Stimulated activated CD8-positive, alpha-beta memory T cell treated with anti-CD3 and anti-CD28 coated beads, Interleukin-7, amount 100 ng/mL, for 24 hours (primary cell): ENCODE measurements around the gene ROR1.

Experiments
- DNase-seq: peaks from one replicate; pipeline ENCODE4 v3.0.0-alpha.2; 2020; ENCODE audit warnings: low read depth

Gene ROR1

DNA sequence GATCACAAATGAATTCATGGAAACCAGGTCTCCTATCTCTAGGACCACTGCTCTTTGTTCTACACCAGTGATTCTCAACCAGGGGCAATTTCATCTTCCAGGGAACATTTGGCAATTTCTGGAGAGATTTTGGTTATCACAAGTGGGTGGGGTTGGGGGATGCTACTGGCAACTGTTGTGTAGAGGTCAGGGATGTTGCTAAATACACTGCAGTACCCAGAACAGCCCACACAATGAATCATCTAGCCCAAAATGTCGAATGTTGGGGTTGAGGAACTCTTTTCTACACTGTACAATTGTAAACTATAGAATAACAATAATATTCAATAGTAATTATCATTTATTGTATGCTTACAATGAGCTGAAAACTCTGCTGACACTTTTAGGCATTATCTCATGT lies 373.9 kb downstream of the ROR1 start:
- DNase-seq, result no peak

DNA sequence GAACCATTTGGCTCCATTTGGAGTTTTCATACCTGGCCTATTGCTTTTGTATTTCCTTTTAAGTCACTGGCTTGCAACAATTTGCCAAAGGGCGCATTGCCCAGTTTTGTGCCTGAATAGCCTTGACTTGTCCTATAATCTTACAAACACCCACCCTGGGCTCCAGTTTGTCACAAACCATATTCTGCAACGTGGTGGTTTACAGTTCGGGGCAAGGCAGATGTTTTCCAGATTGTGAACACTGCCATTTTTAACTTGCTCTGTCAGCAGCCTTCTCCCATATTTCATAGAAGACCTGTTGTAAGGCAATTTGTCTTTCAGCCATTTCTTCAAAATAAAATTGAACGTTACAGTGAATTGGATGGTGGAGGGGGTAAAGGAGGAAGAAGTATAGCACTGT lies 376.4 kb downstream of the ROR1 start:
- DNase-seq, result no peak

DNA sequence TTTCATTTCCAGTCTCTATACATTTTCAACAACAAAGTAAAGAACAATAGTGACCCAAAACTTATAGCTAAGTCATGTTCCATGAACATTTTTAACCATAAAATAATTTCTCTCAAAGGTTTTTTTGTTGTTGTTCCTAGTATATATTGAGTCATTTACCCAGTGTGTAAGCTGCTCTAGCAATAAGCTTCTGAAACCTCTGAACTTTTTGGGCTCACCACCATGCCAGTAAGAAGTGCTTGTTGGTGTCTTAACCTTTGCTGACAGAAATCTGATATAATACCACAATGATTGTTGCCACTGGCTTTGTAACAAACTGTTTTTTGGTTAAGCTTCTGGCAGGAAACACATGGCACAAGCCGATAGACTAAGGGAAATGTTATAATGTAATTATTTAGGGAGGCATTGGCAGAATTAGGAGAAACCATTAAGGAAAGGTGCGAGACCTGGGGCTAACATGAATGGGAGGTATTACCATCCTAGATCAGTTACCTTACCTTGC lies 377.0 kb downstream of the ROR1 start:
- DNase-seq, result no peak

DNA sequence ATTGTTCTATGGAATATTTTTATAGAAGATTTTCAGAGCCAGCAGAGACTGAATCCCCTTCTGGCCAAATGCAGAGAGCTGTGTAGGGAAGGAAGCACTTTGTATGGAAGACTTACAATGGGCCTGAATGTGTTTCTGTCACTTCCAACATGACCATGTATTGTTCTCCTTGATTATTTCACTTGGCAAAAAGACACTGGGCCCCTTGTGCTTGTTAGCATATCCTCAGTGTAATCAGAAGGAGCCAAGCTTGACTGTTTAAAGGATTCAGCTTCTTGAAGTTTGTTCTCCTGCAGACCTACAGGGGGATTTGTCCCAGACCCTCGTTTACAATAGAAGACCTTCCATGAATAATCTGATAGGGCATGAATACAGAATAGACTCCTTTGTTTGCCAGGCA lies 381.5 kb downstream of the ROR1 start:
- no peak for DNase-seq

DNA sequence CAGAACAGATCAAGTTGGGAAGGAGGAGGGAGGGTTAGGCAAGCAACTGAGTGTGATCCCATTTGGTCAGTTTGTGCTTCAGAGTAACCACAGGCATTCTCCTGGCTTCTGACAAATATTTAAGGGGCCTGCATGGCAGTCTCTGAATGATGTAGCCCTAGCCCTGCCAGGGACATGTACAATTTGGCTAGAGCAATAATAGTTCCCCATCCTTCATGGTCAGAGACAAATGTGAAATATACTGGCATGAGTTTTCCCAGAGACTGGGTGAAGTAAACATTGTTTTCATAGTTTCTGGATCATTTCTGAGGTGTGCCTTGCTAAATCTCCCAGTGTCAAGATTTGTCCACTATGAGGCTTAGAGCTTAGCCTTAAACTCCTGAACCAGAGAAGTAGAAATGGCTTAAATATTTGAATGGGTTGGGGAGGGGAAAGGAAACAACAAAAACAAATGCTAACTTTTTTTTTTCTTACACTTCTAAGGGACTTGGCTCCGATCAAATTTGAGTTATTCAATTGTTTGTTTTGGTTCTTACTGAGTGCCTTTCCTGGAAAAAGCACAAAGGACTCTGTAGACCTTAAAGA lies 387.6 kb downstream of the ROR1 start:
- DNase-seq, result no peak

DNA sequence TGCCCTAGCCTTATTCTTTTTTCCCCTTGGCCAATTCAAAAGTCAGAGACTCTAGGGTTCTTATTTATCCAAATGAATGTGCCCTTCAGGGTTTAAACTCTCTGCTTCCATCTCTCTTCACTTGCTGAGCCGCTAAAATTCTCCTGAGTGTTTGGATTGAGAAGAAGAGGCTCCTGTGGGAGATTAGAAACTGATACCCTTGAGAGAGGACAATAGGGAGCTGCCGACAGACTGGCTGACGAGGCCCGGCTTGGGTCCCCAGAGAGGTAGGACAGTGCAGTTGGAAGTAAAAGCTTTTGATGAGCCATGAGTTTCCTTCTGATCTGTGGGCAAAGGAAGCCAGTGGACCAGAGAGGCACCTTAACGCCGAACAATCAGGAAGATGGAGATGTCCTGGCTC lies 388.3 kb downstream of the ROR1 start:
- DNase-seq, result no peak

DNA sequence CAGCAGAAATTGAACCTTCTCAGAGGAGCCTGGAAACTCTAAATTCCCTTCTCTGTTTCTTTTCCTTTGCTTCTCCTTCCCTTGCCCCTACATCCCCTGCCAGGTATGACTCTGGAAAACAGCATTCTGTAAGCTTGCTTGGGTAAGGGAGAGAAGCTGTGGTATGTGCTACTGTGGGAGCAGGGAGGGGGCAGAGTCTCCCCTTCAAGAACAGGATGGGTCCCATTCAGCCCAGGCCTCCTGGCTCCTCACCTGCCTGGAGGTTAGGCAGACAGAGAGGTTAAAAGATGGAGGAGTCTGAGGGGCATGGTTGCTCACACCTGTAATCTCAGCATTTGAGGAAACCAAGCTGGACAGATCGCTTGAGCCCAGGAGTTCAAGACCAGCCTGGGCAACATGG lies 389.0 kb downstream of the ROR1 start:
- no peak for DNase-seq

DNA sequence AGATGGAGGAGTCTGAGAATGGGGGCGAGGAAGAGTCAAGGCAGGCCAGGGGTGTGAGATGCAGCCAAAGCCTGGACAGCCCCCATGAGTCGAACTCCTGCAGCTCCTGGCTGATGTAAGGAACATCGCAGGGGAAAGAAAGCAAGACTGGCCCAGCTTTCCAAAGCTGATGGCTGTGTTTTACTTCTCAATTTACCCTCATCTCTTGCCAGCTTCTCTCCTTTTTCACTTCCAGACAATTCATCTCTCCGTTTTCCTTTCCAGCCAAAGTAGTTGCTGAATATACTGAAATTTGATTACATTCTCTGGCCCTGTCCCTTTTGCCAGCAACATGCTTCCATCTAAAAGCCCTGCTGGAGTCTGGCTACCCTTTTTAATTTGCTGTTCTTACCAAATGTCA lies 389.6 kb downstream of the ROR1 start:
- no peak for DNase-seq

DNA sequence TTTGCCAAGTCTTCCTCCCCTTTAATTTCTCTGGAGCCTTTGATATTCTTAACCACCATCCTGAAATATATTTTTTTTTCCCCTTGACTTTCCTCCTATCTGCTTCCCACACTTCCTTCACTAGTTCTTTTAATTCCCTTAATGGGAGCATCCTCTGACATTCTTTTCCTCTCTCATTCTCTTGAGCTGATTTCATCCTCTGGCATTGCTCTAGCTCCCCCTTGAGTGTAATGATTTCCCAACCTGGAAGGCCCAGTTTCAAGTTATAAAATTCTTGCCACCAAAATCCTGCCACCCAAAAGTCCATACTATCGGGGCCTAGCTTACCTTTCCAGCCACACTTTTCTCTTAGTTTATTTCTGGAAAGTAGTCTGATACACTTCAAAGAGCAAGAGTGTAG lies 390.2 kb downstream of the ROR1 start:
- DNase-seq, result no peak

DNA sequence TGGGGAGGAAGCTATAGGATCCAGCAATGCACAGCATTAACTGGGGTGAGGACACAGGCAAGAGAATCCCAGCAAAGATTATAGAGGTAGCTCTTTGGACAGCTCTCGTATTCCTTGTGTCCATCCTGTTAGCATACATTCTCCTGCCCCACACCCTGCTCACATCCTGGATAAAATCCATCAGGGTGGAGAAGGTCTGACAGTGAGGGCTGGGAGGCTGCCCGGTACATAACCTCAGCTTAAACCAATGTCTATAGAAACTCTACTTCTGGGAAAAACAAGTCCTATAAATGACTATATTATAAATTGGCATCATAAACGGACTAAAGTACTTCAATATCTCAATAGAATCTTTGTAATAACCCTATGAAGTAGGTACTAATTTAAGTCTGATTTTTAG lies 392.8 kb downstream of the ROR1 start:
- DNase-seq, result no peak

DNA sequence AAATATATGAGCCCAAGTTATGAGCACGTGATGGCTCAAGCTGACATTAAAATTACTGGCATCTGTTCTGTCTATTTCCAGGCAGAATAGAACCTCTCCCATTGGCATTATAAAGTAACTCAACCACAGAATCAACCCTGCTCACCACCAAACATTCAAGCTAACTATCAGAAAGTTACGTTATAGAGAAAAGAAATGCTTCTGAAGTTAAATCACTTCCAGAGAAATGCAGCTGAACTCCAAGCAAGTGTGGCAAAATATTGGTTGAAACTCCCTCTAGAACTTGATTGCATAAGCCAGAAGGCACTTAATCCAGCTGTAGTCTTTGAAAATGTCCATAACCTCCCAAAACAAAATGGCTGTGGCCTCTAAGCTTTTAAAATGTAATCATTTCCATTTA lies 393.4 kb downstream of the ROR1 start:
- no peak for DNase-seq

DNA sequence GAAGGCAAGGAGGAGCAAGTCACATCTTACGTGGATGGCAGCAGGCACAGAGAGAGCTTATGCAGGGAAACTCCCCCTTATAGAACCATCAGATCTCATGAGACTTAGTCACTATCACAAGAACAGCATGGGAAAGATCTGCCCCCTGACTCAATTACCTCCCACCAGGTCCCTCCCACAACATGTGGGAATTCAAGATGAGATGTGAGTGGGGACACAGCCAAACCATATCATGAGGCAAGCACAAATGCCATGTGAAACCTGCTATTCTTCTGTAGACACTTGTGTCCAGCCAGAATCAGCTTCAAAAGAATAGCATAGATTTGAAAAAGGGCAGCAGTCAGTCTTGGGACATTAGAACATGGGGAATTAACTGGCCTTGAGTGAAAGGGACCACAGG lies 397.4 kb downstream of the ROR1 start:
- no peak for DNase-seq

DNA sequence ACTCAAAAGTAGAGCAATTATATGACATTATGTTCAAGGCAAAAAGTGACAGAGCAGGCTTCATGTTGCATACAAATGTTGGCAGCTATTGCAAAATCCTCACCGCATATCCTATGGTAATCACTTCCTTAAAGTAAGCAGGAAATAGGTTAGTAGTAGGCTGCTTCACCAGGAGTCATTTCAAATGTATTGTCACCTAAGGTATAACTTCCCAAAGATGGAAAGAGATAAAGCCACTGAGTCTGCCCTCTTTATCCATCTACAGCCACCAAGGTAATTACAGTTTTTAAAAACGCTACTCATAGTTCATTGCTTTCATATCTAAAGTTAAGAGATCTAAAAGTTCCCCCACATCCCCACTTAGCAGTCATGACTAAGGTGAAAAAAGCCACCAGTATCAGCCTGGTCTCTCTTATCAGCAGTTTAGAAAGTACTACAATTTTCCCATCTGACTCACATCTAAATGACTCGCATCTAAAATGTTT lies 398.0 kb downstream of the ROR1 start:
- DNase-seq, result no peak

DNA sequence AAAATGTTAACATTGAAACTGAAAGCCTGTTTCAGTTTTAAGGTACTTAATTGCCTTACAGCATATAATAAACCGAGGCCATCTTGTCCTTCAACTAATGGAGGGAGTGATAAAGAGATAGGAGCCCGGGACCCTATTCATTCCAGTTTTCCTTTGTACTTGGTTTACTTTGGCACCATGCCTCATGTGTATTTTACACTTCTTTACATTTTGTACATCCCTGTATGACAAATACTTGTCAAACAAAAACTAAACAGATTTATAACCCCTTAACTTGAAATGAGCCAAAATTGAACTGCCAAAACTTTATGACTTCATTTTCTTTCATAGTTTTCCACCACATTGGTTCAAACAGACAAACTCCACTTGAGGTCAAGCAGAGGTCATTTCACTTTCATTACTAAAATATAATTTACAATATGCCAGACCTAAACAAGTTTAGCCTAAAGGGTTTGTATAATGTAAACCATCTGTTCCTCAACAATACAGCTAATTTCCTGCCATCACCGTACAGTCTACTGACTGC lies 398.7 kb downstream of the ROR1 start:
- DNase-seq, result no peak

DNA sequence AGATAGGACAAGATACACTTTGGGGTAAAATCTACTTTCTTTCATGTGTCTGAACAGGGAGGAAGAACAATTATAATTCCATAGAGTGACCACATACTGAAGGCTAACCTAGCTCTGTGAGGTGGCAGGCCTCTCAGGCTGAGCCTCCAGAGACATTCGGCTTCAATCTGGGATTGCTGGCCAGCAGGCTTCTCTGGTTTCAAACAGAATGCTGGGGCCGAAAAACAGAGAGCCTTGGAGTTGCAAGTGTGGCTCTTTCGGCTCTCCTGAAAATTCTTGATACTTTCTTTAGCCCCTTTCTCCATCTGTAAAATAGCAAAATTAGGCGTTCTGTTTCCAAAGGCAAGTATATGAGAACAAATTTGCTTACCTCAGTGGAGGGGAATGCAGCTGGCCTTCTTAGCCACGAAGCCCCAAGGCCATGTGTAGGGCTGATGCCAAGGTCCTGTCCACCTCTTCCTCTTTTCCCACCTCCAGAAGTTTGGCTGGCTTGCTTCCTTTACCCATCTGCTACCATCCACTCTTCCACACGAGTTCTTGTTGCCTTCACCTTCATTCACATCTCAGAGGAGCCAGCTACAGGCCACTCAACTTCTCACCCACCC lies 399.6 kb downstream of the ROR1 start:
- DNase-seq, result no peak

DNA sequence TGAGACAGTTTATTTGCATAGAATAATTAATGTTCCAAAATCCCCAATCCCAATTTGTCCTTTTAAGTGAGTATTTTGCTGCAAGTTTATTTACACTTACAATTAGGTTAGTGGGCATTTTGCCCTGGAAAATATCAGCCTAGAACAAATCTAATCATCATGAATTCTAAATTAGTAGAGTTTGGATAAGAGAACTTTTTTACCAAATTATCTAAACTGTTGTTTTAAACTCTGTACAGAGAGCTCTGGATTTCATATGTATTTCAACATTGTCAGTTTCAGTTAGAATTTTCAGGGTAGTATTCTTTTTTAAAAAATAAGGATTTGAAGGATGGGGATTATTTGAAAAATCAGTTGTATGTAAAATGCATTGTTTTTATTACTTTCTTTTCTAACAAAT lies 401.8 kb downstream of the ROR1 start:
- DNase-seq, result no peak

DNA sequence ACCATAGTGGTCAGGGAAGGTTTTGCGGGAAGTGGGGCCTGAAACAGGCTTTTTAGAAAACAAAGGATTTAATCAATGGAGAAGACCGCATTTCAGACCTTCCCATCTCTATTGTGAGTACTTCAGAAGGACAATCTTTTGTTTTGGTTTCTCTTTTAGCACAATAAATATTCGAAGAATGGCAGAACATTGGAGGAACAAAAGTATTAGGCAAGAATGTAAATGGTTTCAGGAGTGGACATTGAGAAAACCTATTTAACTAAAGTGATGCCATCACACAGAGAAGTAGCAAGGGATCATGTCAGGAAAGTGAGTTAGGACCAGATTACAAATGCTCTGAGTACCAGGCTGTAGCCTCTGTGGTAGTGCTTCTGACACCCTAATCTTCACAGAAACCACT lies 402.8 kb downstream of the ROR1 start:
- DNase-seq, result no peak

DNA sequence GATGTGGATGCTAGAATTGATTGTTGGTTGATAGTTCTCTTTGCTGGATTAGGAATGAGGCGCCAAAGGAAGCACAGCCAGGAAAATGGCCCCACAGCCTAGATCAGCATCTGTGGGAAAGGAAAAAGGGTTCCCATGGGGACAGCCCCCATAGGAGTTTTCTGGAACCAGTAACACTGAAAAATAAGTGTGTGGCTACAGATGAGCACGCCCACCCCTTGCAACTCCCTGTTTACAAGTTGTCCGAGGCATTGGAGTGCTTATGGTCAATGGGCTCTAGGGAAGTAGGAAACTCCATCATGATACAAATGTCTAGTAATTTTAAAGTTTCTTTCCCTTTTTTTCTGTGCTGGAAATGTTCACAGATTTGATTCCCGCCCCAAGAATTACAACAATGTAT lies 405.8 kb downstream of the ROR1 start:
- DNase-seq, result no peak

DNA sequence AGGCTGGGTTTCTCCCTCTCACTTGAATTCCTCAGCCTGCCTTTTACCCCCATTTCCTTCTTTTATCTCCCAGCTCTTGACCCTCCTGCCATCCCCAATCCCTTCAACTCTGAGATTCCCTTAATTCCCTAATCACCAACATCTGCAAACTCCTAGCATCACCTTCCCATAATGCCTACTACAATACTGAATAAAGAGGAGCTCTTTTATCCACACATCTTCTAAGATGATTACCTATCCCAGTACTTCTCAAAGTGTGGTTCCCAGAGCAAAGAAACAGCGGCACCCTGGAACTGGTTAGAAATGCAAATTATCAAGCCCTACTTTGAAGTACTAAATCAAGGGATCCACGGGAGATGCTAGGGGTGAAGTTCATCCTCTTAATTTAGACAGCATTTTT lies 408.4 kb downstream of the ROR1 start:
- DNase-seq, result no peak

DNA sequence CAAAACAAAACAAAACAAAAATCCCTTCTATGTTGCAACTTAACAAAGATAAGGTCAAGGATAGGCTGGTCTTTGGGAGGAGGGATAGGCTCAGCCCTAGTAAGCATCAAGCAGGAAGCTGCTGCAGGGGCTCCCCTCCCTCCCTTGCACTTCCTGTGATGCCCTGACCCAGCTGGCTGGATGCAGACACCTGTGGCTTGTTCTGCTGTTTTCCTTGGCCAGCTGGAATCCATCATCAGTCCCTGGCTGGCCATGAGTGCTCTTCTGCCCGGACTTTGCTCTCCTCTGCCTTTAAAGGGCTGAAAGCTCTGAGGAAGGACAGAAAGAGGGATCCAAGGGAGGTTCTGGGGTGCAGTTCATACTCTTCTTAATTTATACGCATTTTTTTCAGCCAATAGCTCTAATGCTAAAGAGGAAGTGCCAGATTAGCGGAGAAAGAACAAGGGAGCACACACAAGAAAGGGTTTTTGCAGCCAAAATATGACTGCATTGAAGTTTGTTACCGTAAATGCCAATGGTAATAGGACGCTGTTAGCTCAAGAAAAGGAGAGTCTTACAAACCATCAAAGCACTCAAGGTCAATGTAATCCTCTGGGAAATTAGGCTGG lies 409.7 kb downstream of the ROR1 start:
- DNase-seq, result no peak

DNA sequence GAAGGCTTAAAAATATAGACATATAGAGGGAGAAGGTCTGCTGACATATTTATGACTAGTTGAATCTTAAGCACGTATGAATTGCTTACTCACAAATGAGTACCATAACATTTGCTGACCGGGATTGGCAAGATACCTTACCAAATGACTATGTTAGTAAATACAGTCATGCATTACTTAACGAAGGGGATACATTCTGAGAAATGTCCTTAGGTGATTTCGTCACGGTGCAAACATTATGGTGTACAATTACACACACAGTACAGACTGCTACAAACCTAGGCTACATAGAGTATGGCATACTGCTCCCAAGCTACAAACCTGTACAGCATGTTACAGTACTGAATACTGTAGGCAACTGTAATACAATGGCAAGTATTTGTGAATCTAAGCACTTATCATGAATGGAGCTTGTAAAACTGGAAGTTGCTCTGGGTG lies 410.2 kb downstream of the ROR1 start:
- no peak for DNase-seq

DNA sequence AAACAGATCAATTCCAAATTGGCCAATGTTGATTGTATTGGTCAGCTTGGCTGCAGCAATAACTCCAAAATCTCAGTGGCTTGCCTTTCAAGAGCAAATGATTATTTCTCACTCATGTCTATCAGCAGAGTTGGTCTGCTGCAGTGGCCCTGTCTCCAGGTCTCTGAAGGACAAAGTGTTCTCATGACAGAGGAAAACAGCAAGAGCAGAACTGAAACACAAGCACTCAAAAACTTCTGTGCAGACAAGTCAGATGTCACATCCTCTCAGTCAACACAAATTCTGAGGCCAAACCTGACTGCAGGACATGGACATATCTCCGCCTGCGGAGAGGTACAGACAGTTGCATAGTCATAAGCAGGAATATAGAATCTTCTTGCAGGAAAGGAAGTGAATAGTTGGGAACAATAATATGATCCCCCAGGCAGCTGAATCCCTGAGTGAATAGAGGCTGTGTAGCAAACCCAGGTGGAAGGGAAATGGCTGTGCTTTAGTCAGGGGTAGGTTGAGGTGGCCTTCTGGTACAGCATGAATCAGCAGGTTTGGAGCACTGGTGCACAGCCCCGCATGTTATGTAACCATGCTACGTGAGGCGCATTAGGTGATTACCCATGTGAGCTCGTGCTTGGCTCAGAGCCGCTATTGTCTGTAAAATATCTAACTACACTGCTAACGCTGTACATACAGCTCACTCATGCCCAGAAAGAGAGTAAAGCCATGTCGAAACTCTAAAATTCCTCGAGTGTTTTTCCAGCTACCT lies 412.5 kb downstream of the ROR1 start:
- DNase-seq, result no peak

DNA sequence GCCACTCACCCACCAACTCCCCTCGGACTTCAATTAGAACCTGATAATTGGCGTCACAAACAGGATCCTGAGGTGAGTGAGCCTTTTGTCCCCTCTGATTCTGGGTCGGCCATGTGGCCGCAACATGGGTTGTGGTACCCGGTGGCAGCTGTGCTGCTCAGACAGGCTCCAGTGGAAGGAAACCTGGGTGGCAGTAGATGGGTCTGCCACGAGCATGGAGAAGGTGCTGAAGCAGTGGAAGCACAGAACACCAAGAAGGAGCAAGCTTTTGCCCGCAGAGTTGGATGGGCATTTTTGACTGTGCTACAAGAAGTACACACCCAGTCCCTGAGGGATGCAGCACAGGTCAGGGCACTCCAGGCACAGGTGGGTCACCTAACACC lies 413.1 kb downstream of the ROR1 start:
- DNase-seq, result no peak
